ENCODE measurements around the gene COX14. TPM values are rescaled to one million over a fixed set of nuclear protein-coding genes. Genes with fewer than 3 reads are reported as not detected.

Gene COX14
- total RNA-seq, 2 experiments from 2014 or later = 43.1 to 51.0 TPM

DNA sequence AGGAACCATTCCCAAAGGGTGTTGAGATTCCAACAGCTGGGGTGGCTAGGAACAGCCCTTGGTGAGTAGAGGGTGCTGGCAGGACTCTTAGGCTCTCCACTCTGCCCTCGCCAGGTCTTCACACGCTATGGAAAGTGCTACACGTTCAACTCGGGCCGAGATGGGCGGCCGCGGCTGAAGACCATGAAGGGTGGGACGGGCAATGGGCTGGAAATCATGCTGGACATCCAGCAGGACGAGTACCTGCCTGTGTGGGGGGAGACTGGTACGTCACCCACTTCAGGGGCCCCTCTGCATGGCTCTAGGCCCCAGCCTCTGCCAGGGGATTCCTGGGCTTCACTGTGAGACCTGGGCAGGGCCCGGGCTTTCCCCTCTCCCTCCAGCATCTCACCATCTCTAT is 34.9 kb upstream of the COX14 start:
- ChIA-PET CTCF (interaction anchor here (1.1 to 22.9 kb wide), 8 partner anchors 9 to 110 kb away, joined by 3 to 299 read pairs (median 6); partner anchors contain the start of genes COX14 and SMARCD1), POLR2A (interaction anchor here (1.3 kb wide), 1 partner anchor 35 kb away, joined by 3 read pairs; the partner anchor contains the start of gene COX14)
- no peaks in the 10 kb centered on the region for H3K9me3 Mint-ChIP-seq
- H3K36me3 Mint-ChIP-seq (ENCODE audit: low read depth) = peaks cover 2% of the 10 kb centered on the region
- no peaks in the 10 kb centered on the region for H3K27me3 Mint-ChIP-seq
- DNase-seq (no peak), ATAC-seq (no peak)
- no peak overlapping the region for H3K27ac Mint-ChIP-seq
- TF ChIP-seq CTCF (IDR thresholded peaks at IDR 0.05) = no peak
- H3K4me1 Mint-ChIP-seq (ENCODE audit: low read depth) = no peaks in the 10 kb centered on the region
- H3K4me3 Mint-ChIP-seq = no peak overlapping the region
- intact Hi-C loops (cut with micrococcal nuclease) = no loop called here

- peaks cover 6% of the 10 kb centered on the region for H3K4me1 Mint-ChIP-seq (ENCODE audit: low read depth)
- intact Hi-C loops (cut with micrococcal nuclease) = no loop called here
- H3K27me3 Mint-ChIP-seq = no peaks in the 10 kb centered on the region
- DNase-seq (no peak), ATAC-seq (no peak)
- peaks cover 2% of the 10 kb centered on the region for H3K36me3 Mint-ChIP-seq (ENCODE audit: low read depth)
- CTCF ChIA-PET = interaction anchor here (1.1 to 22.9 kb wide), 5 partner anchors 9 to 38 kb away, joined by 3 to 299 read pairs (median 4); no protein-coding TSS in a partner anchor
- no peak overlapping the region for H3K27ac Mint-ChIP-seq
- no peak overlapping the region for H3K4me3 Mint-ChIP-seq
- no peaks in the 10 kb centered on the region for H3K9me3 Mint-ChIP-seq
- POLR2A ChIA-PET = no interaction called here
- TF ChIP-seq CTCF (IDR thresholded peaks at IDR 0.05) = no peak
These were observed 33.8 kb upstream of the COX14 start for GRCh38 chr12:50078281-50078680.

DNA sequence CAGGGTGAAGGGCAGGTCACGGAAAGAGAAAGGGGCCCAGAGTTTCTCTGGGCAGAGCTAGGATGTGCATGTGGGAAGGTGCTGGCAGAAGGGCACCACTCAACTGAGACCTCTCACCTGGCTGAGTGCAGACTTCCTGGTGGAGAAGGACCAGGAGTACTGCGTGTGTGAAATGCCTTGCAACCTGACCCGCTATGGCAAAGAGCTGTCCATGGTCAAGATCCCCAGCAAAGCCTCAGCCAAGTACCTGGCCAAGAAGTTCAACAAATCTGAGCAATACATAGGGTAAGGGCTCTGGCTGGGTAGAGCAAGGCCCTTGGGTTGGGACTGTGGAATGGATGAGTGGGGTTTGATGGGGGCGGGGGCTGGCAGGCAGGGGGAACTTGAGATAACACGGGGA is 32.3 kb upstream of the COX14 start:
- ChIA-PET POLR2A (no interaction called here), CTCF (interaction anchor here (1.1 to 22.9 kb wide), 3 partner anchors 9 to 96 kb away, joined by 4 to 299 read pairs (median 5); no protein-coding TSS in a partner anchor)
- Mint-ChIP-seq H3K27me3 (no peaks in the 10 kb centered on the region), H3K9me3 (no peaks in the 10 kb centered on the region), H3K4me3 (no peak overlapping the region), H3K4me1 (ENCODE audit: low read depth) (peaks cover 11% of the 10 kb centered on the region), H3K36me3 (ENCODE audit: low read depth) (peaks cover 2% of the 10 kb centered on the region), H3K27ac (no peak overlapping the region)
- DNase-seq (no peak), ATAC-seq (no peak)
- TF ChIP-seq CTCF (IDR thresholded peaks at IDR 0.05) = no peak
- intact Hi-C loops (cut with micrococcal nuclease) = no loop called here

- intact Hi-C loops (cut with micrococcal nuclease) = no loop called here
- no peak overlapping the region for H3K27ac Mint-ChIP-seq
- ATAC-seq = no peak
- no peak overlapping the region for H3K4me3 Mint-ChIP-seq
- TF ChIP-seq CTCF (IDR thresholded peaks at IDR 0.05) = no peak
- DNase-seq = no peak
- H3K36me3 Mint-ChIP-seq (ENCODE audit: low read depth) = peaks cover 2% of the 10 kb centered on the region
- H3K9me3 Mint-ChIP-seq = no peaks in the 10 kb centered on the region
- ChIA-PET CTCF (interaction anchor here (0.7 to 3.5 kb wide), 3 partner anchors 30 to 95 kb away, joined by 3 to 21 read pairs (median 4); partner anchors contain the start of gene COX14), POLR2A (interaction anchor here (1.1 kb wide), 1 partner anchor 8 kb away, joined by 3 read pairs; no protein-coding TSS in a partner anchor)
- H3K27me3 Mint-ChIP-seq = no peaks in the 10 kb centered on the region
- peaks cover 18% of the 10 kb centered on the region for H3K4me1 Mint-ChIP-seq (ENCODE audit: low read depth)
These were observed 30.8 kb upstream of the COX14 start for GRCh38 chr12:50081096-50081808.

- DNase-seq = peak; percentile 47
- Mint-ChIP-seq H3K27ac (no peak overlapping the region), H3K4me1 (ENCODE audit: low read depth) (peaks cover 32% of the 10 kb centered on the region), H3K36me3 (ENCODE audit: low read depth) (peaks cover 2% of the 10 kb centered on the region), H3K27me3 (no peaks in the 10 kb centered on the region), H3K9me3 (no peaks in the 10 kb centered on the region), H3K4me3 (no peak overlapping the region)
- intact Hi-C loops (cut with micrococcal nuclease) = no loop called here
- CTCF ChIA-PET = interaction anchor here (0.6 to 3.5 kb wide), 7 partner anchors 12 to 115 kb away, joined by 3 to 21 read pairs (median 5); partner anchors contain the start of genes CERS5 and COX14
- POLR2A ChIA-PET = interaction anchor here (1.1 to 4.0 kb wide), 3 partner anchors 17 to 85 kb away, joined by 4 to 26 read pairs (median 4); partner anchors contain the start of genes CERS5 and COX14
- TF ChIP-seq CTCF (IDR thresholded peaks at IDR 0.05) = no peak
- no peak for ATAC-seq
These were observed 29.4 kb upstream of the COX14 start for GRCh38 chr12:50082644-50083043.

Data from activated CD8-positive, alpha-beta T cell treated with anti-CD3 and anti-CD28 coated beads for 36 hours (primary cell).